Testis (tissue), 2 donors: ENCODE data around the gene PPA1.

ENCODE experiments used
- CTCF ChIP-seq, 3 experiments: fragments of 450-650 bp in 2 of 3; fragments of 200-600 bp in 1 of 3; sonication (generic) in 1 of 3; IDR thresholded peaks; one replicate each; pipeline ENCODE4 v1.5.1; 2016 to 2019; ENCODE audit warnings: antibody characterized with exemption in 3 of 3, mild to moderate bottlenecking in 2 of 3, moderate library complexity in 1 of 3
- POLR2A ChIP-seq: fragments of 450-650 bp; IDR thresholded peaks from one replicate; pipeline ENCODE4 v1.6.1; 2017; ENCODE audit warnings: antibody characterized with exemption, mild to moderate bottlenecking, moderate library complexity

DNA sequence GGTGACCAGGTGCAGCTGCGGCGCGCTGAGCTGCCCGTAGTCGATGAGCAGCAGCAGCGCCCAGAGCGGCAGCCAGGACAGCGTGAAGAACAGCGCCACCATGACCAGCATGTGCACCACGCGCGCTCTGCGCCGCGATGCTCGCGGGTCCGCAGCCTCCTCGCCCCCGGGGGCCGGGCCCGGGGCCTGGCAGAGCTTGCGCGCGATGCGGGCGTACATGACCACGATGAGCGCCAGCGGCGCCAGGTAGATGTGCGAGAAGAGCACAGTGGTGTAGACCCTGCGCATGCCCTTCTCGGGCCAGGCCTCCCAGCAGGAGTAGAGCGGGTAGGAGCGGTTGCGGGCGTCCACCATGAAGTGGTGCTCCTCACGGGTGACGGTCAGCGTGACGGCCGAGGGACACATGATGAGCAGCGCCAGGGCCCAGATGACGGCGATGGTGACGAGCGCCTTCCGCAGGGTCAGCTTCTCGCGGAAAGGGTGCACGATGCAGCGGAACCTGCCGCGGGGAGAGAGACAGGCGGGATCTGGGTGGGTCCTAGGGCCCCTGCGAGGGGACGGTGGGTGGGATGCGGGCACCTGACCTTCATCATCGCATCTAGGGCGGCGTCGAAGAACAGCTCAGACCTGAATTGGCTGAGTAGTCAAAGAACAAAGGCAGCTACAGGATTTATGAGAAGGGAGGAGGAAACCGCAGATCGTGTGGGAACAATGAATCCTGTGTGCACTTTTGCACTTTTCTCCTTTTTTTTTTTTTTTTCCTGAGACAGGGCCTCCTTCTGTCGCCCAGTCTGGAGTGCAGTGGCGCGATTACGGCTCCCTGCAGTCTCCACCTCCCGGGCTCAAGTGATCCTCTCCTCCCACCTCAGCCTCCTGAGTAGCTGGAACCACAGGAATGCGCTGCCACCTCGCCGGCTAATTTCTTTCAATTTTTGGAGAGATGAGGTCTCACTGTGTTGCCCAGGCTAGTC is 22.4 kb upstream of the PPA1 start:
- TF ChIP-seq CTCF (IDR thresholded peaks at IDR 0.05), result no peak
- TF ChIP-seq POLR2A, result no peak
